HepG2 (cell line): ENCODE data around the gene SLC11A1. TPM values are rescaled to one million over a fixed set of nuclear protein-coding genes. Genes with fewer than 3 reads are reported as not detected.
A peak's percentile ranks its signal among the peaks of the same experiment; 100 is the strongest.

Source experiments
- DNMT1 ChIP-seq: sonication (generic); formaldehyde crosslinking; IDR thresholded peaks from 2 replicates; pipeline ENCODE4 v1.5.1; 2020; ENCODE audit warnings: mild to moderate bottlenecking, missing genetic modification reagents
- DR1 ChIP-seq: sonication (generic); formaldehyde crosslinking; IDR thresholded peaks from 2 replicates; pipeline ENCODE4 v1.8.0; 2021; ENCODE audit warnings: mild to moderate bottlenecking, missing genetic modification reagents, inconsistent platforms
- FOXO1 ChIP-seq: sonication (generic); formaldehyde crosslinking; IDR thresholded peaks from 2 replicates; pipeline ENCODE4 v1.4.0; 2020; ENCODE audit warnings: missing genetic modification reagents
- GLI4 ChIP-seq: sonication (generic); formaldehyde crosslinking; IDR thresholded peaks from 2 replicates; pipeline ENCODE4 v1.5.1; 2020; ENCODE audit warnings: missing genetic modification reagents, mild to moderate bottlenecking, moderate library complexity, borderline replicate concordance
- MYC ChIP-seq: sonication (generic); formaldehyde crosslinking; IDR thresholded peaks from 2 replicates; pipeline ENCODE4 v1.9.0; 2021; ENCODE audit warnings: missing genetic modification reagents, borderline replicate concordance
- NR2C2 ChIP-seq: sonication (generic); formaldehyde crosslinking; IDR thresholded peaks from 2 replicates; pipeline ENCODE4 v1.4.0; 2020; ENCODE audit warnings: missing genetic modification reagents, mild to moderate bottlenecking, moderate library complexity, borderline replicate concordance
- RFXANK ChIP-seq: IDR thresholded peaks from 2 replicates; pipeline ENCODE4 v1.6.1; 2016
- TAF15 ChIP-seq: fragments of 200-400 bp; formaldehyde crosslinking; IDR thresholded peaks from one replicate; pipeline ENCODE4 v1.6.1; 2018; ENCODE audit warnings: mild to moderate bottlenecking, low read depth, low read length; ENCODE audit not compliant: poor library complexity, severe bottlenecking
- ZIK1 ChIP-seq: sonication (generic); formaldehyde crosslinking; IDR thresholded peaks from 2 replicates; pipeline ENCODE4 v1.5.0; 2020; ENCODE audit warnings: mild to moderate bottlenecking, low read depth, missing genetic modification reagents, borderline replicate concordance
- ZMYM4 ChIP-seq: sonication (generic); formaldehyde crosslinking; IDR thresholded peaks from 2 replicates; pipeline ENCODE4 v1.8.1; 2023; ENCODE audit warnings: mild to moderate bottlenecking, missing genetic modification reagents
- ZNF10 ChIP-seq: sonication (generic); formaldehyde crosslinking; IDR thresholded peaks from 2 replicates; pipeline ENCODE4 v1.4.0; 2020; ENCODE audit warnings: mild to moderate bottlenecking, low read depth, missing genetic modification reagents, borderline replicate concordance
- ZNF335 ChIP-seq: sonication (generic); formaldehyde crosslinking; IDR thresholded peaks from 2 replicates; pipeline ENCODE4 v1.4.0; 2020; ENCODE audit warnings: missing genetic modification reagents
- ZNF747 ChIP-seq: sonication (generic); formaldehyde crosslinking; IDR thresholded peaks from 2 replicates; pipeline ENCODE4 v1.8.1; 2023; ENCODE audit warnings: missing genetic modification reagents, mild to moderate bottlenecking, borderline replicate concordance
- polyA plus RNA-seq, 8 experiments: library from polyadenylated mRNA; depleted of rRNA in 3 of 8; stranded (reverse) in 7 of 8; unstranded in 1 of 8; fragments of >200 nt; fragmentation: Illumina TruSeq in 4 of 8; extraction: Trizol in 4 of 8; gene quantifications; 2 replicates each; pipeline versions ENCODE4 v1.2.1 to v1.2.3, GENCODE V29; 2011 to 2016; ENCODE audit warnings: low read depth in 4 of 8, missing spikeins in 1 of 8, mixed read lengths in 1 of 8; ENCODE audit not compliant: insufficient read depth in 1 of 8
- total RNA-seq, 5 experiments: library from RNA; depleted of rRNA; stranded (reverse); fragments of >200 nt; fragmentation: Illumina TruSeq; extraction: Trizol; gene quantifications; 2 replicates each; pipeline ENCODE4 v1.2.3, GENCODE V29; 2016; ENCODE audit warnings: low read depth in 1 of 5
- TF ChIP-seq, protein P1 (sequence below): fragments of 450-650 bp; IDR thresholded peaks from 2 replicates; pipeline ENCODE4 v1.6.1; 2016
- TF ChIP-seq, protein P2 (sequence below): sonication (generic); formaldehyde crosslinking; IDR thresholded peaks from 2 replicates; pipeline ENCODE4 v1.4.0; 2020; ENCODE audit warnings: mild to moderate bottlenecking, missing genetic modification reagents
- TF ChIP-seq, protein P3 (sequence below): IDR thresholded peaks from 2 replicates; pipeline ENCODE4 v1.6.1; 2016
- TF ChIP-seq, protein P4 (sequence below): sonication (generic); formaldehyde crosslinking; IDR thresholded peaks from 2 replicates; pipeline ENCODE4 v1.4.0; 2020; ENCODE audit warnings: mild to moderate bottlenecking, missing genetic modification reagents

SLC11A1 gene
- total and polyA plus RNA-seq, 2 of the 13 experiments (the other 11 are each of a cell fraction or from before 2014, with no cell fraction given): 0.33 to 2.3 TPM

DNA sequence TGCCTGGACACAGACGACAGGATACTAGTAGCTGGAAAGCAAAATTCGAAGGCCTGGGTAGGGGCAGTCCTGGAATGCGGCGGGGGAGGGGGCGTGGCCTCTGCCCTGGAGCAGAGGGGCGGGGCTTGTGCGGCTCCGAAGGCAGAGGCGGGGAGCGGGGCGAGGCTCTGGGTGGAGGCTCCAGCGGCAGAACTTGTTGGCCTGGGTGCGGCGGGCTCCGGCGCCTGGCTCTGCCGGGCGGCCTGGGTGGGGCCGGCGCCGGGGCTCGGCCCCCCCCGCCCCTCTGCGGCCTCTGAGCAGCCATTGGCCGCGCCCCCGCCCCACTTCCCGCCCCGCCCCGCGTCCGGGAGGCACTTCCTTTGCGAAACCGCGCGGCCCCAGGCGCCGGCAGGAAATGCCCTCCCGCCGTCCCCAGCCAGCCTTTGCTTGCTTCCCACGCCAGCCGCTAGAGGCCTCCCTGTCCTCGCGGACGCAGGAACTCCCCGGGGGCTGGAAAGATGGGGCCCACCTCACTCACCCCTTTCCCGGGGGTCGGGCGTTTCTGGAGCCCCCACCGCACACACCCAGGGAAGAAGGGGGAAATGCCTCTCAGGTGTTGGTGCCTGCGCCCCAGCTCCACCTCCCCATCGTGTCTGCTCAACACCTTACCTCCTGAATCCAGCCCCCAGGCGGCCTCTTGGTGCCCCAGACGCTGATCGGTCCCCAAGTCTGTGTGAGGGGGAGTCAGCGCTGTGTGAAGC lies 24.3 kb downstream of the SLC11A1 start (continued):
- TF ChIP-seq NR2C2 (CRISPR knock-in tag) (peak; percentile 23; the same call in 1 of the 2 replicates), ZIK1 (CRISPR knock-in tag) (0 out of 2 replicates have a peak, but pooled peaks have one; percentile 29), FOXO1 (peak; percentile 61; the same call in 1 of the 2 replicates), RFXANK (CRISPR knock-in tag) (no peak), TAF15 (peak; percentile 99), ZNF10 (CRISPR knock-in tag) (no peak), DNMT1 (CRISPR knock-in tag) (no peak), GLI4 (no peak; the same call in 1 of the 2 replicates), ZNF335 (CRISPR knock-in tag) (no peak), ZMYM4 (CRISPR knock-in tag) (peak; percentile 49), MYC (peak; percentile 81), DR1 (CRISPR knock-in tag) (peak; percentile 30; the same call in 1 of the 2 replicates), ZNF747 (CRISPR knock-in tag) (no peak; the same call in 1 of the 2 replicates)
- TF ChIP-seq, protein P1, sequence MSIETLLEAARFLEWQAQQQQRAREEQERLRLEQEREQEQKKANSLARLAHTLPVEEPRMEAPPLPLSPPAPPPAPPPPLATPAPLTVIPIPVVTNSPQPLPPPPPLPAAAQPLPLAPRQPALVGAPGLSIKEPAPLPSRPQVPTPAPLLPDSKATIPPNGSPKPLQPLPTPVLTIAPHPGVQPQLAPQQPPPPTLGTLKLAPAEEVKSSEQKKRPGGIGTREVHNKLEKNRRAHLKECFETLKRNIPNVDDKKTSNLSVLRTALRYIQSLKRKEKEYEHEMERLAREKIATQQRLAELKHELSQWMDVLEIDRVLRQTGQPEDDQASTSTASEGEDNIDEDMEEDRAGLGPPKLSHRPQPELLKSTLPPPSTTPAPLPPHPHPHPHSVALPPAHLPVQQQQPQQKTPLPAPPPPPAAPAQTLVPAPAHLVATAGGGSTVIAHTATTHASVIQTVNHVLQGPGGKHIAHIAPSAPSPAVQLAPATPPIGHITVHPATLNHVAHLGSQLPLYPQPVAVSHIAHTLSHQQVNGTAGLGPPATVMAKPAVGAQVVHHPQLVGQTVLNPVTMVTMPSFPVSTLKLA: no peak
- TF ChIP-seq, protein P2, sequence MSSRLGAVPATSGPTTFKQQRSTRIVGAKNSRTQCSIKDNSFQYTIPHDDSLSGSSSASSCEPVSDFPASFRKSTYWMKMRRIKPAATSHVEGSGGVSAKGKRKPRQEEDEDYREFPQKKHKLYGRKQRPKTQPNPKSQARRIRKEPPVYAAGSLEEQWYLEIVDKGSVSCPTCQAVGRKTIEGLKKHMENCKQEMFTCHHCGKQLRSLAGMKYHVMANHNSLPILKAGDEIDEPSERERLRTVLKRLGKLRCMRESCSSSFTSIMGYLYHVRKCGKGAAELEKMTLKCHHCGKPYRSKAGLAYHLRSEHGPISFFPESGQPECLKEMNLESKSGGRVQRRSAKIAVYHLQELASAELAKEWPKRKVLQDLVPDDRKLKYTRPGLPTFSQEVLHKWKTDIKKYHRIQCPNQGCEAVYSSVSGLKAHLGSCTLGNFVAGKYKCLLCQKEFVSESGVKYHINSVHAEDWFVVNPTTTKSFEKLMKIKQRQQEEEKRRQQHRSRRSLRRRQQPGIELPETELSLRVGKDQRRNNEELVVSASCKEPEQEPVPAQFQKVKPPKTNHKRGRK (CRISPR knock-in tag): no peak
- TF ChIP-seq, protein P3, sequence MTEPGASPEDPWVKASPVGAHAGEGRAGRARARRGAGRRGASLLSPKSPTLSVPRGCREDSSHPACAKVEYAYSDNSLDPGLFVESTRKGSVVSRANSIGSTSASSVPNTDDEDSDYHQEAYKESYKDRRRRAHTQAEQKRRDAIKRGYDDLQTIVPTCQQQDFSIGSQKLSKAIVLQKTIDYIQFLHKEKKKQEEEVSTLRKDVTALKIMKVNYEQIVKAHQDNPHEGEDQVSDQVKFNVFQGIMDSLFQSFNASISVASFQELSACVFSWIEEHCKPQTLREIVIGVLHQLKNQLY (CRISPR knock-in tag): peak; percentile 45; the same call in 1 of the 2 replicates
- TF ChIP-seq, protein P4, sequence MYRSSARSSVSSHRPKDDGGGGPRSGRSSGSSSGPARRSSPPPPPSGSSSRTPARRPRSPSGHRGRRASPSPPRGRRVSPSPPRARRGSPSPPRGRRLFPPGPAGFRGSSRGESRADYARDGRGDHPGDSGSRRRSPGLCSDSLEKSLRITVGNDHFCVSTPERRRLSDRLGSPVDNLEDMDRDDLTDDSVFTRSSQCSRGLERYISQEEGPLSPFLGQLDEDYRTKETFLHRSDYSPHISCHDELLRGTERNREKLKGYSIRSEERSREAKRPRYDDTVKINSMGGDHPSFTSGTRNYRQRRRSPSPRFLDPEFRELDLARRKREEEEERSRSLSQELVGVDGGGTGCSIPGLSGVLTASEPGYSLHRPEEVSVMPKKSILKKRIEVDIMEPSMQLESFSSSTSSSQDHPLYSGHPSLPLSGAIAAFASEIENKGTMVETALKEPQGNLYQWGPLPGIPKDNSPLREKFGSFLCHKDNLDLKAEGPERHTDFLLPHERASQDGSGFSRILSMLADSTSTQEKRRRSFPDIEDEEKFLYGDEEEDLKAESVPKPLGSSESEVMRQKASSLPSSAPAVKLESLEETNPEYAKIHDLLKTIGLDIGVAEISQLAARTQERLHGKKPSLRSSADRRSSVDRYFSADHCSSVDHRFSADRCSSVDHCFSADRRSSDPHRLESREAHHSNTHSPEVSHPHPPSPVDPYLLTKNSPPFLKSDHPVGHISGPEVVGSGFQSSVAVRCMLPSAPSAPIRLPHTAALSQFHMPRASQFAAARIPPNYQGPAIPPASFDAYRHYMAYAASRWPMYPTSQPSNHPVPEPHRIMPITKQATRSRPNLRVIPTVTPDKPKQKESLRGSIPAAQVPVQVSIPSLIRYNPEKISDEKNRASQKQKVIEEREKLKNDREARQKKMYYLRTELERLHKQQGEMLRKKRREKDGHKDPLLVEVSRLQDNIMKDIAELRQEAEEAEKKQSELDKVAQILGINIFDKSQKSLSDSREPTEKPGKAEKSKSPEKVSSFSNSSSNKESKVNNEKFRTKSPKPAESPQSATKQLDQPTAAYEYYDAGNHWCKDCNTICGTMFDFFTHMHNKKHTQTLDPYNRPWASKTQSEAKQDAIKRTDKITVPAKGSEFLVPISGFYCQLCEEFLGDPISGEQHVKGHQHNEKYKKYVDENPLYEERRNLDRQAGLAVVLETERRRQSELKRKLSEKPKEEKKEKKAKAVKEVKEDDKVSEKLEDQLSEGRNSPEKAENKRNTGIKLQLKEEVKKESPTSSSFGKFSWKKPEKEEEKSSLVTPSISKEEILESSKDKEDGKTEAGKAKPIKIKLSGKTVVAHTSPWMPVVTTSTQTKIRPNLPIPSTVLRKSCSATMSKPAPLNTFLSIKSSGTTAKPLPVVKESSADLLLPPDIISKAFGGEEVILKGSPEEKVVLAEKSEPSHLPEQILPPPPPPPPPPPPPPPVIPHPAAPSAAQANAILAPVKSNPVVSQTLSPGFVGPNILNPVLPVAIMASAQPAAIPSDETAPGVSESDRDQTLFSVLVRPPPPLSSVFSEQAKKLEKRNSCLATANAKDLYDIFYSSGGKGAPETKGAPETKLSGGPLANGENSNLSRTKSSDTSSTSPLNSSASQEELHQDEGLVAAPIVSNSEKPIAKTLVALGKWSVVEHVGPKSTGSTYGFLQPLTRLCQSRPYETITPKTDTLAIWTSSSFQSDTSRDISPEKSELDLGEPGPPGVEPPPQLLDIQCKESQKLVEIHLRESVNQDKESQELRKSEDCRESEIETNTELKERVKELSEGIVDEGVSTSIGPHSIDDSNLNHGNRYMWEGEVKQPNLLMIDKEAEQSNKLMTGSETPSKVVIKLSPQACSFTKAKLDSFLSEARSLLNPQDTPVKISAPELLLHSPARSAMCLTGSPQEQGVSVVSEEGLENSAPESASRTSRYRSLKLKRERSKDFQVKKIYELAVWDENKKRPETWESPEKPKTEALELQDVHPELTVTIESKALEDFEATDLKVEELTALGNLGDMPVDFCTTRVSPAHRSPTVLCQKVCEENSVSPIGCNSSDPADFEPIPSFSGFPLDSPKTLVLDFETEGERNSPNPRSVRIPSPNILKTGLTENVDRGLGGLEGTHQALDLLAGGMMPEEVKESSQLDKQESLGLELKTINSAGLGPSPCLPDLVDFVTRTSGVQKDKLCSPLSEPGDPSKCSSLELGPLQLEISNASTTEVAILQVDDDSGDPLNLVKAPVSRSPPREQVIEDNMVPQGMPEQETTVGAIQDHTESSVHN (CRISPR knock-in tag): no peak
